Muscle layer of colon (tissue), 2 donors: ENCODE measurements around the gene TRAF3IP1.
A peak's percentile ranks its signal among the peaks of the same experiment; 100 is the strongest.

Experiments used
- H3K27ac ChIP-seq: one replicate; pipeline ENCODE4 v1.7.0; 2013; ENCODE audit warnings: low read depth, mild to moderate bottlenecking, low read length, moderate library complexity
- H3K27me3 ChIP-seq, 2 donors: one replicate each; pipeline ENCODE4 v1.7.0; 2013; ENCODE audit warnings: low read length in 2 of 2, mild to moderate bottlenecking in 2 of 2; ENCODE audit not compliant: insufficient read depth in 2 of 2, control insufficient read depth in 1 of 2
- H3K36me3 ChIP-seq: one replicate; pipeline ENCODE4 v1.7.0; 2013; ENCODE audit warnings: mild to moderate bottlenecking, low read length; ENCODE audit not compliant: insufficient read depth
- H3K4me1 ChIP-seq: one replicate; pipeline ENCODE4 v1.7.0; 2013; ENCODE audit warnings: mild to moderate bottlenecking, low read length; ENCODE audit not compliant: insufficient read depth
- H3K4me3 ChIP-seq, 2 donors: one replicate each; pipeline ENCODE4 v1.7.0; 2013; ENCODE audit warnings: low read length in 2 of 2, low read depth in 1 of 2, mild to moderate bottlenecking in 1 of 2, moderate library complexity in 1 of 2
- H3K9ac ChIP-seq: one replicate; pipeline ENCODE4 v1.7.0; 2013; ENCODE audit warnings: low read length
- H3K9me3 ChIP-seq: one replicate; pipeline ENCODE4 v1.7.0; 2013; ENCODE audit warnings: mild to moderate bottlenecking, low read length
- donor health status: abdominal sarcoma.
- donor health status: Adenocarcinoma of cecum.

Gene TRAF3IP1

GRCh38 chr2:238346544-238346943 lies 26.2 kb downstream of the TRAF3IP1 start:
- Histone ChIP-seq H3K4me1 (no peaks in the 10 kb centered on the region), H3K27ac (no peak overlapping the region), H3K36me3 (peaks cover 23% of the 10 kb centered on the region), H3K4me3 (no peak overlapping the region), H3K27me3 (no peaks in the 10 kb centered on the region), H3K9ac (no peak overlapping the region), H3K9me3 (no peaks in the 10 kb centered on the region)

GRCh38 chr2:238350150-238350897 lies 30.0 kb downstream of the TRAF3IP1 start:
- no peak overlapping the region for H3K27ac ChIP-seq
- no peak overlapping the region for H3K9ac ChIP-seq
- no peaks in the 10 kb centered on the region for H3K9me3 ChIP-seq
- no peak overlapping the region for H3K4me3 ChIP-seq
- H3K4me1 ChIP-seq, result no peaks in the 10 kb centered on the region
- H3K36me3 ChIP-seq, result peaks cover 38% of the 10 kb centered on the region
- H3K27me3 ChIP-seq, result no peaks in the 10 kb centered on the region

- Histone ChIP-seq H3K9ac (no peak overlapping the region), H3K36me3 (peaks cover 38% of the 10 kb centered on the region), H3K27me3 (no peaks in the 10 kb centered on the region), H3K4me3 (no peak overlapping the region), H3K4me1 (no peaks in the 10 kb centered on the region), H3K9me3 (no peaks in the 10 kb centered on the region), H3K27ac (no peak overlapping the region)
These were observed 31.0 kb downstream of the TRAF3IP1 start for GRCh38 chr2:238351315-238351714.

- no peak overlapping the region for H3K27ac ChIP-seq
- H3K9me3 ChIP-seq, result no peaks in the 10 kb centered on the region
- peaks cover 38% of the 10 kb centered on the region for H3K36me3 ChIP-seq
- H3K4me3 ChIP-seq, result no peak overlapping the region
- H3K4me1 ChIP-seq, result no peaks in the 10 kb centered on the region
- H3K27me3 ChIP-seq, result no peaks in the 10 kb centered on the region
- no peak overlapping the region for H3K9ac ChIP-seq
These were observed 32.0 kb downstream of the TRAF3IP1 start for GRCh38 chr2:238352361-238352760.

GRCh38 chr2:238358769-238359168 lies 38.5 kb downstream of the TRAF3IP1 start:
- Histone ChIP-seq H3K36me3 (peaks cover 22% of the 10 kb centered on the region), H3K4me3 (no peak overlapping the region), H3K9ac (no peak overlapping the region), H3K27ac (no peak overlapping the region), H3K27me3 (no peaks in the 10 kb centered on the region), H3K9me3 (no peaks in the 10 kb centered on the region), H3K4me1 (no peaks in the 10 kb centered on the region)

- H3K36me3 ChIP-seq, result peaks cover 21% of the 10 kb centered on the region
- H3K27me3 ChIP-seq, result no peaks in the 10 kb centered on the region
- H3K4me1 ChIP-seq, result no peaks in the 10 kb centered on the region
- no peak overlapping the region for H3K9ac ChIP-seq
- no peak overlapping the region for H3K27ac ChIP-seq
- H3K4me3 ChIP-seq, result no peak overlapping the region
- H3K9me3 ChIP-seq, result no peaks in the 10 kb centered on the region
These were observed 39.1 kb downstream of the TRAF3IP1 start for GRCh38 chr2:238359403-238359802.

GRCh38 chr2:238361877-238362276 lies 41.6 kb downstream of the TRAF3IP1 start:
- H3K4me3 ChIP-seq, result no peak overlapping the region
- no peaks in the 10 kb centered on the region for H3K27me3 ChIP-seq
- H3K9ac ChIP-seq, result no peak overlapping the region
- H3K36me3 ChIP-seq, result peaks cover 17% of the 10 kb centered on the region
- no peak overlapping the region for H3K27ac ChIP-seq
- no peaks in the 10 kb centered on the region for H3K9me3 ChIP-seq
- H3K4me1 ChIP-seq, result no peaks in the 10 kb centered on the region

GRCh38 chr2:238362626-238363025 lies 42.3 kb downstream of the TRAF3IP1 start:
- H3K27ac ChIP-seq, result no peak overlapping the region
- no peaks in the 10 kb centered on the region for H3K27me3 ChIP-seq
- no peaks in the 10 kb centered on the region for H3K9me3 ChIP-seq
- H3K9ac ChIP-seq, result no peak overlapping the region
- H3K36me3 ChIP-seq, result peaks cover 17% of the 10 kb centered on the region
- no peaks in the 10 kb centered on the region for H3K4me1 ChIP-seq
- no peak overlapping the region for H3K4me3 ChIP-seq

- H3K9ac ChIP-seq, result no peak overlapping the region
- no peaks in the 10 kb centered on the region for H3K36me3 ChIP-seq
- H3K9me3 ChIP-seq, result no peaks in the 10 kb centered on the region
- H3K4me1 ChIP-seq, result no peaks in the 10 kb centered on the region
- H3K27me3 ChIP-seq, result no peaks in the 10 kb centered on the region
- H3K4me3 ChIP-seq, result peak overlapping the region in 1 of 2 donors; percentile 5
- no peak overlapping the region for H3K27ac ChIP-seq
These were observed 49.3 kb downstream of the TRAF3IP1 start for GRCh38 chr2:238369591-238370040.

GRCh38 chr2:238370094-238370822 lies 49.9 kb downstream of the TRAF3IP1 start:
- Histone ChIP-seq H3K36me3 (no peaks in the 10 kb centered on the region), H3K4me1 (no peaks in the 10 kb centered on the region), H3K9me3 (no peaks in the 10 kb centered on the region), H3K4me3 (peak overlapping the region in 1 of 2 donors; percentile 5), H3K27ac (no peak overlapping the region), H3K27me3 (no peaks in the 10 kb centered on the region), H3K9ac (no peak overlapping the region)

GRCh38 chr2:238370823-238371372 lies 50.6 kb downstream of the TRAF3IP1 start:
- no peak overlapping the region for H3K4me3 ChIP-seq

More at GRCh38 chr2:238370823-238371372, 50.6 kb downstream of the TRAF3IP1 start:
- no peaks in the 10 kb centered on the region for H3K36me3 ChIP-seq
- H3K9ac ChIP-seq, result no peak overlapping the region
- H3K27ac ChIP-seq, result no peak overlapping the region
- no peaks in the 10 kb centered on the region for H3K9me3 ChIP-seq
- no peaks in the 10 kb centered on the region for H3K27me3 ChIP-seq
- H3K4me1 ChIP-seq, result no peaks in the 10 kb centered on the region
